ENCODE results near the gene NKX1-1. TPM values are rescaled to one million over a fixed set of nuclear protein-coding genes. Genes with fewer than 3 reads are reported as not detected.

Gene NKX1-1
- total RNA-seq, 1 experiment from 2014 or later = not detected

- ChIA-PET POLR2A (no interaction called here), CTCF (interaction anchor here (1.2 to 2.1 kb wide), 6 partner anchors 13 to 176 kb away, joined by 3 to 15 read pairs (median 4); no protein-coding TSS in a partner anchor)
- Mint-ChIP-seq H3K9me3 (no peaks in the 10 kb centered on the region), H3K4me1 (peaks cover 6% of the 10 kb centered on the region), H3K27ac (no peak overlapping the region), H3K36me3 (peaks cover 2% of the 10 kb centered on the region; the same call in 1 of the 2 replicates), H3K27me3 (ENCODE audit: low read depth) (peaks cover 73% of the 10 kb centered on the region), H3K4me3 (peak overlapping the region; percentile 22; the same call in 1 of the 2 replicates)
- DNase-seq (ENCODE audit: low spot score) (no peak), ATAC-seq (no peak)
- TF ChIP-seq OVOL2 (CRISPR knock-in tag; IDR thresholded peaks at IDR 0.05; ENCODE audit: borderline replicate concordance) (no peak), RORB (CRISPR knock-in tag; IDR thresholded peaks at IDR 0.05) (no peak), ZNF281 (CRISPR knock-in tag; IDR thresholded peaks at IDR 0.05) (no peak), NR3C1 (CRISPR knock-in tag; conservative IDR thresholded peaks at IDR 0.05; ENCODE audit: low read depth) (no peak), ZNF232 (CRISPR knock-in tag; IDR thresholded peaks at IDR 0.05) (no peak)
Measured at GRCh38 chr4:1402516-1403091, 3.6 kb downstream of the NKX1-1 start.

- Mint-ChIP-seq H3K27me3 (ENCODE audit: low read depth) (peaks cover 68% of the 10 kb centered on the region), H3K27ac (no peak overlapping the region), H3K9me3 (no peaks in the 10 kb centered on the region), H3K36me3 (peaks cover 2% of the 10 kb centered on the region; the same call in 1 of the 2 replicates), H3K4me1 (peaks cover 3% of the 10 kb centered on the region), H3K4me3 (no peak overlapping the region)
- no peak for ATAC-seq
- ChIA-PET CTCF (interaction anchor here (1.0 to 2.1 kb wide), 11 partner anchors 8 to 227 kb away, joined by 3 to 15 read pairs (median 5); no protein-coding TSS in a partner anchor), POLR2A (no interaction called here)
- no peak for DNase-seq (ENCODE audit: low spot score)
- TF ChIP-seq TCF7 (CRISPR knock-in tag; IDR thresholded peaks at IDR 0.05; ENCODE audit: low read depth) (no peak), ATF1 (CRISPR knock-in tag; IDR thresholded peaks at IDR 0.05) (no peak)
Measured at GRCh38 chr4:1402021-1402515, 4.2 kb downstream of the NKX1-1 start.

GRCh38 chr4:1401409-1402020, 4.7 kb downstream of the NKX1-1 start:
- Mint-ChIP-seq H3K27me3 (ENCODE audit: low read depth) (peaks cover 63% of the 10 kb centered on the region), H3K36me3 (peaks cover 4% of the 10 kb centered on the region), H3K27ac (no peak overlapping the region), H3K9me3 (peaks cover 3% of the 10 kb centered on the region), H3K4me3 (no peak overlapping the region), H3K4me1 (peaks cover 2% of the 10 kb centered on the region)
- DNase-seq (ENCODE audit: low spot score) = no peak
- no peak for TF ChIP-seq ZNF263 (CRISPR knock-in tag; IDR thresholded peaks at IDR 0.05; ENCODE audit: low read depth)
- no peak for TF ChIP-seq NFE2L1 (CRISPR knock-in tag; IDR thresholded peaks at IDR 0.05)
- no peak for TF ChIP-seq ZNF121 (CRISPR knock-in tag; IDR thresholded peaks at IDR 0.05)
- no peak for TF ChIP-seq SMAD3 (CRISPR knock-in tag; IDR thresholded peaks at IDR 0.05; ENCODE audit: borderline replicate concordance)
- TF ChIP-seq IRF1 (CRISPR knock-in tag; IDR thresholded peaks at IDR 0.05) = no peak
- TF ChIP-seq ZNF512 (CRISPR knock-in tag; IDR thresholded peaks at IDR 0.05; ENCODE audit: borderline replicate concordance) = no peak
- TF ChIP-seq RELA (CRISPR knock-in tag; IDR thresholded peaks at IDR 0.05; ENCODE audit: borderline replicate concordance) = no peak
- TF ChIP-seq SOX15 (CRISPR knock-in tag; IDR thresholded peaks at IDR 0.05) = no peak
- no peak for TF ChIP-seq CREM (CRISPR knock-in tag; IDR thresholded peaks at IDR 0.05)
- TF ChIP-seq ZNF532 (CRISPR knock-in tag; IDR thresholded peaks at IDR 0.05; ENCODE audit: borderline replicate concordance) = no peak
- ATAC-seq = no peak
- POLR2A ChIA-PET = no interaction called here
- CTCF ChIA-PET = interaction anchor here (1.0 to 2.1 kb wide), 11 partner anchors 9 to 228 kb away, joined by 3 to 15 read pairs (median 5); no protein-coding TSS in a partner anchor
